ENCODE measurements around the gene LRMDA. TPM values are rescaled to one million over a fixed set of nuclear protein-coding genes. Genes with fewer than 3 reads are reported as not detected.

LRMDA gene
- total and polyA plus RNA-seq, 7 donors, result 2.8 to 22.2 (median 9.0) TPM

DNA sequence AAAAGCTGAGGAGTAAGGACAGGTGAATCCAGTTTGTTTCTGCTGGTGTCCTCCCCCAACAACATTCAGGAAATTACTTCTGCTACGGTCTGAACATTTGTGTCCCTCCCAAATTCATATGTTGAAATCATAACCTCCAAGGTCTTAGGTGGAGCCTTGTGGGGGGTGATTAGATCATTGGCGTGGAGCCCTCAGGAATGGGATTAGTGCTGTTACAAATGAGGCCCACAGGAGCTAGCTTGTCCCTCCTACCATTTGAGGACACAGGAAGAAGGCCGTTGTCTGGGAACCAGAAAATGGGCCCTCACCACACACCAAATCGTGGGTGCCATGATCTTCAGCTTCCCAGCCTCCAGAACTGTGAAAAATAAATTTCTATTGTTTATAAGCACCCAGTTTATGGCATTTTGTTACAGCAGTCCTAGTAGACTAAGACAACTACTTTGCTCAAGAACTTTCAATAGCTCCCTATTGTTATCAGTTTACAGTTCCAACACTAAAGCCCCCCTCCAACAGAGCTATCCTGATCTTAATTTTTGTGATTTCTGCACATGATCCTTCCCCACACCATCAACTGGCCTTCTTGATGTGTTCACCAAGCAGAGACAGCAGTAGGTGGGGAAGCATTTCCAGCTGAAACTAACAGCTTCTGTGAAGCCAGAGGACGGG lies 2.1 kb upstream of the LRMDA start:
- Histone ChIP-seq H3K4me3 (no peak overlapping the region), H3K27me3 (no peaks in the 10 kb centered on the region), H3K9me3 (no peaks in the 10 kb centered on the region), H3K36me3 (no peaks in the 10 kb centered on the region), H3K27ac (peak overlapping the region in 2 of 4 donors; percentile 52), H3K4me1 (peaks cover 0 to 35% (median 15%) of the 10 kb centered on the region in 4 donors)
- no peak for DNase-seq
- intact Hi-C loops (cut with DNase I), result no loop called here
- TF ChIP-seq POLR2A (IDR thresholded peaks at IDR 0.05) (no peak), POLR2AphosphoS5 (IDR thresholded peaks at IDR 0.05) (no peak), CTCF (IDR thresholded peaks at IDR 0.05) (no peak)
- WGBS, 2 donors, result 82 to 85% methylated on average over 5 of the region's 5 CpGs

GRCh38 chr10:75430000-75430763 lies 1.2 kb upstream of the LRMDA start:
- intact Hi-C loops (cut with DNase I), result no loop called here
- Histone ChIP-seq H3K4me1 (peaks cover 0 to 35% (median 15%) of the 10 kb centered on the region in 4 donors), H3K27me3 (no peaks in the 10 kb centered on the region), H3K27ac (peak overlapping the region; percentile 56 to 81 (median 72)), H3K36me3 (no peaks in the 10 kb centered on the region), H3K9me3 (no peaks in the 10 kb centered on the region), H3K4me3 (no peak overlapping the region)
- WGBS, 2 donors, result 7 to 22% methylated on average over 9 of the region's 9 CpGs
- no peak for TF ChIP-seq POLR2A (IDR thresholded peaks at IDR 0.05)
- no peak for TF ChIP-seq EP300 (IDR thresholded peaks at IDR 0.05)
- no peak for TF ChIP-seq CTCF (IDR thresholded peaks at IDR 0.05)
- no peak for TF ChIP-seq POLR2AphosphoS5 (IDR thresholded peaks at IDR 0.05)
- DNase-seq, result peak; percentile 75

- peak overlapping the region in 3 of 4 donors; percentile 66 for H3K4me3 ChIP-seq
- H3K27me3 ChIP-seq, result no peaks in the 10 kb centered on the region
- 83 to 85% methylated on average over 5 of the region's 5 CpGs for WGBS, 2 donors
- H3K27ac ChIP-seq, result peak overlapping the region in 2 of 4 donors; percentile 56 to 74
- H3K4me1 ChIP-seq, result peaks cover 0 to 35% (median 15%) of the 10 kb centered on the region in 4 donors
- H3K36me3 ChIP-seq, result no peaks in the 10 kb centered on the region
- intact Hi-C loops (cut with DNase I), result no loop called here
- no peaks in the 10 kb centered on the region for H3K9me3 ChIP-seq
- DNase-seq, result no peak
- TF ChIP-seq EP300 (IDR thresholded peaks at IDR 0.05) (no peak), POLR2AphosphoS5 (IDR thresholded peaks at IDR 0.05) (no peak), POLR2A (IDR thresholded peaks at IDR 0.05) (no peak), CTCF (IDR thresholded peaks at IDR 0.05) (no peak)
Measured at GRCh38 chr10:75432176-75432575, 752 bp downstream of the LRMDA start.

GRCh38 chr10:75432763-75433162 lies 1.3 kb downstream of the LRMDA start:
- DNase-seq, result no peak
- Histone ChIP-seq H3K4me3 (no peak overlapping the region), H3K9me3 (no peaks in the 10 kb centered on the region), H3K27me3 (no peaks in the 10 kb centered on the region), H3K4me1 (peaks cover 0 to 34% (median 15%) of the 10 kb centered on the region in 4 donors), H3K36me3 (no peaks in the 10 kb centered on the region), H3K27ac (no peak overlapping the region)
- WGBS, 2 donors, result 76 to 83% methylated on average over 5 of the region's 5 CpGs
- TF ChIP-seq EP300 (IDR thresholded peaks at IDR 0.05) (no peak), CTCF (IDR thresholded peaks at IDR 0.05) (no peak), POLR2A (IDR thresholded peaks at IDR 0.05) (no peak), POLR2AphosphoS5 (IDR thresholded peaks at IDR 0.05) (no peak)
- intact Hi-C loops (cut with DNase I), result no loop called here

Data from sigmoid colon (tissue), 7 donors.